ENCODE data around the gene IFT57. TPM values are rescaled to one million over a fixed set of nuclear protein-coding genes. Genes with fewer than 3 reads are reported as not detected.
A peak's percentile ranks its signal among the peaks of the same experiment; 100 is the strongest.

IFT57 gene
- total and polyA plus RNA-seq, 9 of the 15 experiments (the other 6 are each of a cell fraction or from before 2014, with no cell fraction given): 1.5 to 20.1 (median 9.9) TPM

- TF ChIP-seq ZNF407 (IDR thresholded peaks at IDR 0.05; ENCODE audit: low read depth) (no peak), CBX1 (IDR thresholded peaks at IDR 0.05; ENCODE audit: low read depth) (no peak), ZNF561 (CRISPR knock-in tag; conservative IDR thresholded peaks at IDR 0.05) (no peak), CBFA2T3 (IDR thresholded peaks at IDR 0.05) (peak; percentile 77), ZNF695 (CRISPR knock-in tag; IDR thresholded peaks at IDR 0.05) (no peak), ZNF146 (CRISPR knock-in tag; IDR thresholded peaks at IDR 0.05; ENCODE audit: unreplicated experiment) (no peak), KLF16 (IDR thresholded peaks at IDR 0.05) (no peak), ZBTB34 (CRISPR knock-in tag; IDR thresholded peaks at IDR 0.05) (no peak), JUN (IDR thresholded peaks at IDR 0.05; ENCODE audit: borderline replicate concordance, low read depth, low read length) (no peak), JUN (CRISPR knock-in tag; IDR thresholded peaks at IDR 0.05; ENCODE audit: borderline replicate concordance) (no peak), REST (IDR thresholded peaks at IDR 0.05; ENCODE audit: borderline replicate concordance) (no peak), REST (CRISPR knock-in tag; IDR thresholded peaks at IDR 0.05; ENCODE audit: low read depth) (no peak)
Measured at GRCh38 chr3:108125550-108126071, 96.6 kb downstream of the IFT57 start (continued).
